Measurements from ENCODE around the gene CABLES1.

The CABLES1 gene

DNA sequence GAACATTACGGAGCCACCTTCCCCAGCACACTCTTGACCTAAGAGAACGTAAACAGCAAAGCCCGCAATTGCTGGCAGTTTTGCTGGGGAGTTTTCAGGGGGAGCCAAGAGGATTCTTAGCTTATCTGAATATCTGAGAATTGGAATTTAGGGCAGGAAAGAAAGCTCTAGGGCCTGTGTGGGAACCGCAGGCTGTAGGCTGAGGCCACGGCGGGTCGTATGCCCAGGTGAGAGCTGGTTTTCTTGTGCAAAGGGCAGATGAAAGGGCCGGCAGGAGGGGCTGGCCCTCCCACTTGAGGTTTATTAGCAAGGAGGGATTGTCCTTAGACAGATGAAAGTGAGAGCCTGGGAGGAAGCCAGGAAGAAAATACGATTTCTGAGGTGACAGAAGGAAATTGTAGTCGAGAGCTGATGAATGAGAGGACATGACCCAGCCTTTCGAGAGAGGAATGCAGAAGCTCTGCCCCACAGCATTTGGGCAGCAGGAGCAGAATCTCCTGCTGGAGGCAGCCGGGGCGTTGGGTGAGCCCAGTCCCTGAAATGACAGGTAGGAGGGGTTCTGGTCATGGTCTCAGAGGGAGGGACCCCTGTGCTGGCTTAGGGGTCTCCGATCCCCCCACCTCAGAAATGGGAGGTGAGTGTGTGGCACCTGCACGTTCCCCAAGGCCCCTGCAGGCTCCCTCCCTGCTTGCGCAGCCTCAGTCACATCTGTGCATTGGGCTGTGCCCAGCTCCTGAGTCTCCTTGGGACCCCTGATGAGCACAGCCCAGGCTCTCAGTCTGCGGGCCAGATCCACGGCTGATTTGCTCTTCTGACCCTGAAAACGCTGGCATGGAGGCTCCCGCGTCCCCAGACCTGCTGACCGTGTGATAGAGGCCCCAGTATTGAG lies 61.1 kb downstream of the CABLES1 start:
- DNase-seq: no peak

DNA sequence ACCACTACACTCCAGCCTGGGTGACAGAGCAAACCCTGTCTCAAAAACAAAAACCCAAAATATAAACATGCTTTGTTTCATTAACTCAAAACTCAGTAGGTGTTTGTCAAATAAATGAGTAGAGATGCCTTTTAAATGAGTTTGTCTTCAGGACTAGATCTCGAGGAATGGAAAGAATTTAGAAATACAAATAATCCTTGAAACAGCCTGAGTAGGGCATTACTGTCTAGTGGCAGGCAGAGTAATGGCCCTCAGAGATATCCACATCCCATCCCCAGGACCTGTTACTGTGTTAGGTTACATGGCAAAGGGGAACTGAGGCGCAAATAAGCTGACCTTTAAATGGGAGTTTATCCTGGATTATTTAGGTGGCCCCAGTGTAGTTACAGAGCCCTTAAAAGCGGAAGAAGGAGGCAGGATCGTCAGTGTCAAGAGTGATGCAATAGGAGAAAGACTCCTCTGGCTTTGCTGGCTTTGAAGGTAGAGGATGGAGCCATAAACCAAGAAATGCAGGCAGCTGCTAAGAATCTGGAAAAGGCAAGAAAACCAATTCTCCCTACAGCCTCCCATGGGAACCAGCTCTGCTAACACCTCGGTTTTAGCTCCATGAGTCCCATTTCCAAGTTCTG lies 63.0 kb downstream of the CABLES1 start:
- no peak for DNase-seq

DNA sequence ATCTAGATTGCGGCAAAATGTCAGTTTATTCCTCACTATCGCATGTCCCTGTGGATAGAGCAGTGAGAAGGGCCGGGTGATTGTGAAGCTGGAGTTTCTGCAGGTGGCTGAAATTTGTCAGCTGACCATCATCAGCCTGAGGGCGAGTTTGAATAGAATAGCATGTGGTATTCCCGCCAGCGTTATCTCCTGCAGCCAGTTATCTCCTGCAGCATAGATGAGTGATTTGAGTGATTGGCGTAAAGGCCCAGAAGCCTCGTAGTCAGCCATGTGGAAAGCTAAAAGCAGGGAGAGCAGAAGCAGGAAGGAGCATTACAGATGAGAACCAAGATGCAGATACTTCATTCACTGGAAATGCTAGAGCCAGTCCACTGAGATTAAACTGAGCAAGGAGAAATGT lies 65.5 kb downstream of the CABLES1 start:
- peak in 1 of 2 experiments; percentile 35 for DNase-seq

DNA sequence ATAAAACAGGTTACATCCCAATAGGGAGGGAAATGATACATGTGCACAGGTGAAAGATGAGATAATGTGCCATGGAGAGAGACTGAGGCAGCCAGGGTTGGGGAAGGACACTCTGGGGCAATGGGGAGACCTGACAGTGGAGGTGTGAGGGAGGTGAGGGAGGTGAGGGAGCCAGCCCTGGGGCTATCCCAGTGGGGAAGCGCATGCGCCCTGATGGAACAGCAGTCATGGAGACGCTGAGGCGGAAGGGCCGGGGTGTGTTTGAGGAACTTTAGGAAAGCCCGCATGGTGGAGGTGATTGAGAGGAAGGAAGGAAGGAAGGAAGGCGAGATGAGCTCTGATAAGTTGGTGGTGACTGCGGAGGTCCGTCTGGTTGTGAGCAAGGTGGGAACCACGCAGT lies 66.5 kb downstream of the CABLES1 start:
- no peak for DNase-seq

DNA sequence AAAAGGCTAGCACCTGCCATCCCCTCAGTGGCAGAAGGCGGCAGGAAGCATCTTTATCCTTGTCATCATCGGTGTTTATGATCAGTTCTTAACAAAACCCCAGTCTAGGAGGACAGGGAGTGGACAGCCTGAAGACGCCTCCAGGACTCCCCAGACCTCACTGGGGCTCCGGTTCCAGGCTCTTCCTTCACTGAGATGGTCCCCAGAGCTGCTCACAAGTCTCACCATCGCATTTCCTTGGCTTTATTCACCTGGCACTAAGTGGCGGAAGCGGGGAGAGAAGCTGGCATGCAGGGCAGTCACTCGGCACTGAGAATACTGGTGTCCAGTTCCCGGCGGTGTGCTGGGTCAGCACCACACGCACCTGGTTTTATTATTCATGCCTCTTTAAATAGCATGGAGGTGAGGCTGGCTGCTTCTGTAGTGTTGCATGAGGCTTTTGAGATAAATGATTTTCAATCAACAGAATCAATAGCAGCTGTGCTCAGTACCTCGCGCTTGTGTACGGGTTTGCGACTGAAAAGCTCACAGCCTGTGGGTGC lies 68.7 kb downstream of the CABLES1 start:
- no peak for DNase-seq

DNA sequence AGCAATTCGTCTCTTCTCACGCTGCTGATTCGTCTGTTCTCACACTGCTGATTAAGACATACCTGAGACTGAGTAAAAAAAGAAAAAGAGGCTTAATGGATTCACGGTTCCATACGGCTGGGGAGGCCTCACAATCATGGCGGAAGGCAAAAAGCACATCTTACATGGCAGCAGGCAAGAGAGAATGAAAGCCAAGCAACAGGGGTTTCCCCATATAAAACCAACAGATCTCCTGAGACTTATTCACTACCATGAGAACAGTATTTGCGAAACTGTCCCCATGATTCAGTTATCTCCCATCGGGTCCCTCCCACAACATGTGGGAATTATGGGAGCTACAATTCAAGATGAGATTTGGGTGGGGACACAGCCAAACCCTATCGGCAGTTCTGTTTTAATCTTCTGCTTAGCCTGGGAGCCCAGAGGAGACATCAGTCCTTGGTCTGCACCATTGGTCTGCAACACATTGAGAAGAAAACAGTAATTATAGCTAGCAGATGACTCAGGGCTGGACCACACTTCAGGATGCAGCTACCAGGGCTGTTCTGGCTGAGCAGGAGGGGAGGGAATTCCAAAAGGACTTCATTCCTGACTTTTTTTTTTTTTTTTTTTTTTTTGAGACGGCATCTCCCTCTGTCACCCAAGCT lies 69.4 kb downstream of the CABLES1 start:
- no peak for DNase-seq

DNA sequence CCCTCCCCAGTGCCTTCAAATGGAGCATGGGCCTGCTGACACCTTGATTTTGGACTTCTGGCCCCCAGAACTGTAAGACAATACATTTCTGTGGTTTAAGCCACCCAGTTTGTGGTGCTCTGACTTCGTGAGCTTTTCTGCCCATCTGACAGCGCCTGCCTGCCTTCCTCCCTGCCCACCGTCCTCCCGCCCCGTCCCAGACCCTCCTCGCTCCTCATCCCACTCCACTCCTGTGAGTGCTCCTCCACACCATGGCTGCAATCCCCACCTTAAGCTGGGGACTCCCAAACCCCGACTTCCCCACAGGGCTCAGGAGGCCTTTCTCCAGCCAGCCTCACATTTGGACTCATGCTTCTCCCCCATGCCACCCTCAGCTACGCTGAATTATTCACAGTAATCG lies 70.7 kb downstream of the CABLES1 start:
- DNase-seq: no peak

DNA sequence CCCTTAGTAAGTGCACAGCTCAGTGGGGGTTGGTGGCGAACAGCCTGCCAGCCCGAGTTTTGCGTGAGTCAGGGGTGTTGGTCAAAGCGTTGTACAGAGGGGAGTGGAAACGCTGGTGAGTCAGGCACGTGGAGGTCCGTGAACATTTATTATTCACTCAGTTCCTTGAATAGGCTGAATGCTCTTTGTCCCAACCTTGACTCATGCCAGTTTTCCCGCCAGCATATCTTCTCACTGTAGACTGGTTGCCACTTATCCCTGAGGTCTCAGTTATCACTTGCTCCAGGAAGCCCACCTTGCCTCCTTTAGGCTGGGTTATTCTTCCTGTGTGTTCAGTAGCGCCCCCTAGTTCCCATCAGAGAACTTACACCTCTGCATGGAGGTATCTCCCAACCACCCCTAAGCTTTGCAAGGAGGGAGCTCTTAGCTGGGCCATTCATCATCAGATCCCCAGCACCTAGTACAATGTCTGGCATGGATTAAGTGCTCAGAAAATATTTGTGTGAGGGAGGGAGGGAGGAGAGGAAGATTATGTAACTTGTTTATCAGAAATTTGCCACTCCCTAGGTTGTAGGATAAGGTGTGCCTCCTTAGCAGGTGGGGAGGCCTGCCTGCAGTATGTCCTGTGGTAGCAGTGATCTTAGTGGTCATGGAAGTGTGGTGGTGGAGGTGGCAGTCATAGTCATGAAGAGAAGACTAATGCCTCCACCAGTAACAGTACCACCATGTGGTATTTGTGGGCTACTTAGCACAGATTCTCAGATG lies 72.1 kb downstream of the CABLES1 start:
- peak in 1 of 2 experiments; percentile 15 for DNase-seq

DNA sequence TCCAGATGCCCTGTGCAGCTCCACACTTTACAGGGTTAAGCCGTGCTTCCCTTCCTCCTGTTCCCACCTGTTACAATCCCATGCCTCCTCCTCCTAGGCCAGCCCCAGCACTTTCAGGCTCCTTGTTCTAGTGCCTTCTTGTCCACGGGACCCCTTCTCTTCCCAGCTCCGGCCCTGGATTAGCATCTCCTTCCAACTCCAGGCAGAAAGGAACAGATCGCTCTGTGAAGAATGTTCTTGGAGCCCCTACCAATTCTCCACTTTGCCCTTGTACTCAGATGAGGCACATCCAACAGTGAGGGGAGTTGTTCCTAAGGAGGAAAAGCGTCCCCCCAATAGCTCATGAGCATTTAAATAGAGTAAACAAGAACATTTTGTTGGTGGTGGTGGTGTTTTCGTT lies 72.7 kb downstream of the CABLES1 start:
- DNase-seq: no peak

DNA sequence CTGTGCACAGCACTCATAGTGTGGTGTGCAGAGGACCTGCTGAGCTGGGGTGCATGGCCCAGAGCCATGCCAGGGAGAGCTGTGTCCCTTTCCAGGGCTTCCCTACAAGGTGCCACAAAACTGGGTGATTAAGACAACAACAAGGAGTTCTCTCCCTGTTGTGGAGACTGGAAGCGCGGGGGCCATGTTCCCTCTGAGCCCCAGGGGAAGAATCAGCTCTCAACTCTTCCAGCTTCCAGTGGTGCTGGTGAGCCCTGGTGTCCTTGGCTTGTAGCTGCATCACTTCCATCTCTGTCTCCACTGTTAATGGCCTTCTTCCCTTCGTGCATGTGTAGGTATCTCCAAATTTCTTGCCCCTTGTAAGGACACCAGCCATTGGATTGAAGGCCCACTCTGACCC lies 73.3 kb downstream of the CABLES1 start:
- DNase-seq: no peak

DNA sequence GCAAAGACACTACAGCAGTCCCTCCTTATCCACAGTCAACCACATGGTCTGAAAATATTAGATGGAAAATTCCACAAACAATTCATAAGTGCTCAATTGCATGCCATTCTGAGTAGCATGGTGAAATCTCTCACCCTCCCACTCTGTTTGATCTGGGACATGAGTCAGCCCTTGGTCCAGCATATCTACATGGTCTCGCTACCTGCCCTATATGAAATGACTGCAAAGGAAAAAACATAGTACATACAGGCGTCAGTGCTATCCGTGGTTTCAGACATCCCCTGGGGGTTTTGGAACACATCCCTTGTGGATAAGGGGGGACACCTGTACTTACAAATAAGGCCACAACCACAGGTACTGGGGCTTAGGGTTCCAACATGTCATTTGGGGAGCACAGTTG lies 73.7 kb downstream of the CABLES1 start:
- no peak for DNase-seq

DNA sequence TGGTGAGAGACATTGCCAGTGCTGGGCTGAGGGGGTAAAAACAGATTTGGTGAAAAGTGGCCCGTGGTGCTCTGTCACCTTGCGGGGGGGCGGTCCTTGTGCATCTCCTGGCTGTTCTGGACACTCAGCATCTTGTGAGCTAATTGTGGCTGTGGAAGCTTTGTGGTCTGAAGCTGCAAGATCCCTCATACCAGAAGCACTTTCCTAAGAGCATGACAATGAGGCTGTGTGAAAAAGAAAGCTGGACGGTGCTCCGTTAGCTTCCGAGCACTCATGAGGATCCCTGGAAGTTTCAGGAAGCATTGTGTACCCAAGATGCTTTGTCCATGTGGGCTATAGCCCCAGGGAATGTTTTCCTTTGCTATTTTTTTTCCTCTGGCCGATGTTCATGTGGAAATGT lies 74.5 kb downstream of the CABLES1 start:
- no peak for DNase-seq

DNA sequence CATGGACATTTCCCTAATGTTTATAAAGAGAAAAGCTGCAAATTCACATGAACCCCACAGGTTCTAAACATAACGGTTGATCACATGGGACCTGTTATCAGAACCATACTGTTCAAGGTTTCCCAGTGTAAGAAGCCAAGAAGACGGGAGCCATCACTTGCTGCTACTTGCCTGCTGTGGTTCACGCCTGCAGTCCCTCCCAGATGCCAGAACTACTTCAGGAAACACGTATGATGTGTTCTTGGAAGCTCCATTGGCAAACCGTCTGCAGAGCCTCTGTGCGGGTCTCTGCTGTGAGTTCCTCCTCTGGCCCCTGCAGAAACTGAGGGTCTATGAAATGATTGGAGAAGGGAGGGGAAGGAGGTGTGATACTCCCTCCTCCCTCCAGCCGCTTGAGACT lies 75.2 kb downstream of the CABLES1 start:
- DNase-seq: no peak

DNA sequence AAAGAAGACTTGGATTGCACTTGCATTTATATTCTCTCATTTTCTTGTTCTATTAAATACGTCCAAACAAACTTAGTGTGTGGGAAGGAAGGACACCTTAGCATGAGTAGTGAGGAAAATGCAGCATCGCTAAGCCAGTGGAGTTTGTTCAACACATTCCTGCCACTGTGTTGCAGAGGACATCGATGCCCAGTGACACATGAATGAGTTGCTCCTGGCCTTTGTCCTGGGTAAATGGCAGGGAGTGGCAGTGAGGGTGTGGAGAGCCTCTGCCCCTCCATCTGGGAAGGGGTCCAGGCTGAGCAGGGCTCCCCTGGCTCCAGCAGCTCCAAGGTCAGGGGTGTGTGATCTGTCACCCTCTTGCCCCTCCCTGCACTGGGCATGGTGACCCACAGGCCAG lies 75.9 kb downstream of the CABLES1 start:
- no peak for DNase-seq

DNA sequence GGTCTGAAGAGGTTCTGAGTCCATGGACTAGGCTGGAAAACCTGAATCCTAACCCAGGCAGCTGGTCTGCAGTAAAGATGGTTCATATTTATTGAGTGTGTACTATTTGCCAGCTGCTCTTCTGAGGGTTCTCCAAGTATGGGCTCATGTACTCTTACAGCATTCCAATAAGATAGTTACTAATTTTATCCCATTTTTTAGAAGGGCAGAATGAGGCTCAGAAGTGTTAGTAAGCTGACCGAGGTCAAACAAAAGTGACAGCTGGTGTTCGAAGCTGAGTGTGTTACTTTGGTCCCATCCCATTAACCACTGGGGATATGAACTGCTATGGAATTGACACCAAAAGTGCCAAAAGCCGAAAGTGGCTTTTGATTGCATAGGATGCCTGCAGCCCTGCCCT lies 76.9 kb downstream of the CABLES1 start:
- no peak for DNase-seq

DNA sequence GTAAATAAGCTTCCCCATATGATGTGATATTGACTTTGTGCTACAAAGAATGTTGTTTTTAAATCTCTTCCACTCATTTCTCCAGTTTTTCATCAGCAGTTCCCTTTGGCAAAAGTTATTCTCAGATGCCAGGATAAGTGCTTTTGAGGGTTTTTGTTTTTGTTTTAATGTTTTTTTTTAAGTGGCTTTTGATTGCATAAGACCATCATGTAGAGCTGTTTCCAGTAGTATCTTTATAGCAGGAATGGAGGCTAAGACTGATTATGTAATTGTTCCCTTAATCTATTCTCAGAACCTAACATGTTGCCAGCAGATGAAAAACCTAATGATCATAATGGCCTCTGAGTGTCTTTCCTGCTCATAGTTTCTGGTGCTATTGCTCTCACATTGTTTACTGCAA lies 77.9 kb downstream of the CABLES1 start:
- DNase-seq: no peak

DNA sequence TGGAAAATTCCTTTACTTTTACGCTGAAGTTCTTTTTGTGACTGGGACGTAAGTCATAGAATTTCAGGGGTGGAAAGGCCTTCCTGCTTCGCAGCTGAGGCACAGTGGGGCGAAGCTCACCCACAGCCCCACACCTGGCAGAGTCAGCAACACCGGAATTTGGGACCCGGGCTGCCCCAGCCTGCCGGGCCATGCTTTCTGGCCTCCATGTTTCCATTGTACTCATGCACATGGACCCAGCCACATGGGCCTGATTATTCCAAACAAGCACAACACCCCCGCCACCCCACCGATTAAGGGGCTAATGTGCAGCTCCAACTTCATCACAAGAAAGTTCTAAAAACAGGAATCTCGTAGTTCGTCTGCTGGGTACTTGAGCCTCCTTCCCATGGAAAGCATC lies 82.5 kb downstream of the CABLES1 start:
- no peak for DNase-seq

DNA sequence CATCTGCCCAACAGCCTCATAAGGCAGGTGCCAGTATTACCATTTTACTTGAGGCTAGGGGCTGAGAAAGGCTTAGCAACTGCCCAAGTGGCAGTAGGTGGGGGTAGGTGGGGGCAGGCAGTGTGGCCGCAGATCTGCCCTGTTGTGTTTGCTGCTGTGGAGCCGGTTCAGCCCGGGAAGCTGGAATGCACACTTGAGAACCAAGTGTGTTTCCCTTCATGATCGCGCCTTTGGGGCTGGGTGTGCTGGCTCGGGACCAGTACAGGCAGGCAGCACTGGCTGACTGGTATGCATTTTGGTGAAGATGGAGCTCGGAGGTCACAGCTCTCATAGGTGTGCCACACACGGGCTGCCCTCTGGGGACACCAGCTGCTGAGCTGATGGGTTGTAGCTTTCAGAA lies 85.1 kb downstream of the CABLES1 start:
- no peak for DNase-seq

DNA sequence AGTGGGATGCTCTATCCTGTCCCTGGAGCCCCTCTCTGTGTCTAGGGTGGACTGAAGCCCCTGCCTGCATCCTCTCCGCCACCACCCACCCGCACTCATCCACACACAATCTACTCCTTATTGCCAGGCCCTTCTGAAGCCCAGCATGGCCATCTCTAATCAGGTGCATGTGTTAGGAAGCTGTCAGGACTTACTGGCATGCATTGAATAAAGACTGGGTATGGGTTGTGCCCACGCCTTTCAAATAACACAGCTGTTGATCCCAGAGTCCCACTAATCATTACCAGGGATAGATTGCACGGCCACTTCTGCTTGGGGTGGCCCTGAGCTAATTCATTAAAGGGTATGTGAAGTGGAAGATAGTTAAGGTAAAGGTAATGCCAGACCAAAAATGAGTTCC lies 88.4 kb downstream of the CABLES1 start:
- no peak for DNase-seq

DNA sequence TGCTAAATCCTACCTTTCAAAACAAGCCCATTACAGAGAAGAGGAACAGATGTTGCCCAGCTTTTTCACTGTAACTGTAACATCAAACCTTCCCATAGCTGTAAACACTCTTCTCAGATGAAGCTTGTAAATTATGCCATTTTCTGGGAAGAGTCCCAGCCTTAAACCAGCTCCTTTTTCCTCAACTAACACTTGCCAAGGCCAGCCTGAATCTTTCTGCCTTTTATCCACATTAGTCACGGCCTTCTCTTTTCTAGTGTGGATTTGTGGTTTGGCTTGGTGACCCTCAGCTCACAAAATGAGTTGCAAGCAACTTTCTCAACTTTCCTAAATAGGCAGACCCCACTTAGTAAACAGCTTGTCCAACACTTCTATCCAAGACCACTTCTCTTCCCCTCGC lies 90.2 kb downstream of the CABLES1 start:
- no peak for DNase-seq

DNA sequence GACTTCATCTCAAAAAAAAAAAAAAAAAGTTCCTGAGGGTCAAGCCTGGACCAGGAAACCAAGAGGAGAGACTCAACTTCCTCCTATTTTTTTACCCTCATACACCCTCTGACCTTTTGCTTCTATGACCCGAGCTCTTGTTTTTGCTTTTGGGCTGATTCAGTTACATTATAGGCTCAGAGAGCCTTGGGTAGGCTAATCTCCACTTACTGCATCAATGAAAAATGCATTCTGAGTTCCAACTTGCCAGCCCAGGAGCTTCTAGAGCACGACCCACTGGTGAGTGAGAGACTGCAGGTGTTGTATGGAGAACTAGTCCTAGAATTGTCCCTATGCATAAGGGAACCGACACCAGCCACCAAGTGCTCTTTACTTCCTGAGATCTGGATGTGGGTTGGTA lies 91.1 kb downstream of the CABLES1 start:
- no peak for DNase-seq

DNA sequence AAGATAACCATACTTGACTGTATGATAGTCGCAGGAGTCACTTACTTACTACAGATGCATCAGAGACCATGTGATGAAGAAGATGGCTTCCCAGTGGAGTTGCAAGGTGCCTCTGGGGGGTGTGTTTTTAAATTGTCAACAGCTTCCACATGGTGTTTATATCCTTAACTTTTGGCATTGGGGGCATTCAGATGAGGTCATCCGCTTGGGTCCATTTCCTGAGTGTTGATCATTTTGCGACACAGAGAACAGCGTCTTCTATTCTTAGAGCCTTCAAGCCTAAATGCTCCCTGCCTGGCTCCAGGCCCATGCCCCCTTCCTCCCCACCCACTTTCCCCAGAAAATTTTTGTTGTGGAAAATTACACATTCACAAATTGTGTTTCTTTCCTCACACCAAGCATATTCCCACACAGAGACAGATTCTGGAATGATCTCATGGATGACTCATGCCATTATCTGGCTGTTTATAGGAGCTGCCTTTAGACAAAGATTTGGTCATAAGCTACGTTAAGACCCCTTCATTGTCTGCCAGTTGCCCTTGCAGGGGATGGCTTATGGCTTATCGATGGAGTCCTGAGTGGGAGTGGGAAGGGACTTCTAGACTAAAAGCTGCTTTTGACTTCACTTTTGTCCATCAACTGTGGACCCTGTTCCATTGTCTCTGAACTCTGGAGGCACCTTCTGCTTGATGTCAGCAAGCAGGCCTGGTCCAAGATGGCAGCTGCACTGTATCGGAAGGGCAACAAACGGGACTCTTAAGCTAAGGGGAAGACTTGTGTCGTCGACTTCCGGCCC lies 91.8 kb downstream of the CABLES1 start:
- DNase-seq: no peak
